Astrocyte of the cerebellum (primary cell): ENCODE data around the gene MTTP.

Source experiments
- DNase-seq: peaks from one replicate; pipeline ENCODE4 v3.0.0-alpha.2; 2011; ENCODE audit warnings: low read depth
- H3K4me3 ChIP-seq: 2 replicates; pipeline ENCODE4 v1.5.1; 2011; ENCODE audit warnings: mild to moderate bottlenecking, low read depth, low read length, moderate library complexity
- CTCF ChIP-seq: IDR thresholded peaks from 2 replicates; pipeline ENCODE4 v1.5.1; 2012; ENCODE audit warnings: low read length, low read depth, moderate library complexity, mild to moderate bottlenecking; ENCODE audit errors: missing control alignments
- in situ Hi-C: cut with HindIII; loops from 2 replicates; pipeline ENCODE4 v1.10.0; 2017; ENCODE audit warnings: low sequenced_read_pairs

Gene MTTP

DNA sequence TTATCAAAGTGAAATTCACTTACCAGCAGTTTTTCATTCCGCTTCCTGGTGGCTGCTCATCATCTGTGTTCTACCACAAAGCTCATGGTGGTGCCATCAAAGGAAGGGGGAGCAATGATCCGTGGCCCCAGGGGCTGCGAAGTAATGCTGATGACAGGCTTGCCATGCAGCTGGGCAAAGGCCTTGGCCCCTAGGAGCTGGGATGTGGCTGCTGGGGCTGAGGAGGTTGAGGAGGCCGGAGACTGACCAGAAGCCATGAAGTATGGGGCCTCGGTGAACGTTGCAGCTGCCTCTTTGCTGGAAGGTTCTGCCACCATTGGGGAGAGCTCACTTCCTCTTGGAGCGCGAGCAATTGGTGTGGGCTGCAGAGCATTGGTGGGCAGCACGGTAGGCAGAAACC, 74.6 kb downstream of the MTTP start:
- in situ Hi-C loops = no loop called here
- H3K4me3 ChIP-seq = no peak overlapping the region
- DNase-seq = no peak
- TF ChIP-seq CTCF = no peak

- no peak for TF ChIP-seq CTCF
- DNase-seq = no peak
- in situ Hi-C loops = no loop called here
- no peak overlapping the region for H3K4me3 ChIP-seq
Observed at GRCh38 chr4:99649778-99650177, 75.2 kb downstream of the MTTP start.

GRCh38 chr4:99651016-99651769, 76.6 kb downstream of the MTTP start:
- TF ChIP-seq CTCF = no peak
- no peak for DNase-seq
- H3K4me3 ChIP-seq = no peak overlapping the region
- in situ Hi-C loops = no loop called here

DNA sequence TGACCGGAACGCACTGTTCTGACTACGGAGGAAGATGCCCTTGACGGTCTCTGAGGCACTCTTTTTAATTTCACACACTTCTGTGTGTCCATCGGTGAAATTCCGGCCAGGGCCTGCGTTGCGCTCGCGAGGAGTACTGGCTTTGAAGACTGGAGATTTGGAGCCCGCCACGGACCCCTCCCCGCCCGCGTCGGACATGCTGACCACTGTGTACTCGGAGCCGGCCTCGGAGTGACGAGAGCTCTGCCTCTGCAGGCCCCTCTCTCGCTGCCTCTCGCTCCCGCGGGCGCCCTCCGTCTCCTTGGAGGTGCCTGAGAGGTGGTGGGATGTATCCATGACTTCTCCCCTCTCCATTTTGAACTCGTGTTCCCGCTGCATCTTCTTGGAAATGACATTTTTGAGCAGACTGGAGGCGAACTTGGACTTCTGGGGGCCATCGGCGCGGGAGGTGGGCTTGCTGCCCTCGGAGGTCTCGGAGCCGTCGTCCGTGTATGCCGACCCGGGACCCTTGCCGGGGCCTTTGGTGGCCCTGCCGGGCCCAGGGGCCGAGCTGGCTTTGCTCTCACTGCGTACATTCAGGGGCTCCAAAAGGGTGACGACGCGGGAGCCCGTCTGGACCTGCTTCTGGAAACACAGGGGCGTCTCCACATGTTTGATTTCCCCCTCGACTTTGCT, 77.3 kb downstream of the MTTP start:
- no peak for DNase-seq
- in situ Hi-C loops = no loop called here
- no peak overlapping the region for H3K4me3 ChIP-seq
- no peak for TF ChIP-seq CTCF

DNA sequence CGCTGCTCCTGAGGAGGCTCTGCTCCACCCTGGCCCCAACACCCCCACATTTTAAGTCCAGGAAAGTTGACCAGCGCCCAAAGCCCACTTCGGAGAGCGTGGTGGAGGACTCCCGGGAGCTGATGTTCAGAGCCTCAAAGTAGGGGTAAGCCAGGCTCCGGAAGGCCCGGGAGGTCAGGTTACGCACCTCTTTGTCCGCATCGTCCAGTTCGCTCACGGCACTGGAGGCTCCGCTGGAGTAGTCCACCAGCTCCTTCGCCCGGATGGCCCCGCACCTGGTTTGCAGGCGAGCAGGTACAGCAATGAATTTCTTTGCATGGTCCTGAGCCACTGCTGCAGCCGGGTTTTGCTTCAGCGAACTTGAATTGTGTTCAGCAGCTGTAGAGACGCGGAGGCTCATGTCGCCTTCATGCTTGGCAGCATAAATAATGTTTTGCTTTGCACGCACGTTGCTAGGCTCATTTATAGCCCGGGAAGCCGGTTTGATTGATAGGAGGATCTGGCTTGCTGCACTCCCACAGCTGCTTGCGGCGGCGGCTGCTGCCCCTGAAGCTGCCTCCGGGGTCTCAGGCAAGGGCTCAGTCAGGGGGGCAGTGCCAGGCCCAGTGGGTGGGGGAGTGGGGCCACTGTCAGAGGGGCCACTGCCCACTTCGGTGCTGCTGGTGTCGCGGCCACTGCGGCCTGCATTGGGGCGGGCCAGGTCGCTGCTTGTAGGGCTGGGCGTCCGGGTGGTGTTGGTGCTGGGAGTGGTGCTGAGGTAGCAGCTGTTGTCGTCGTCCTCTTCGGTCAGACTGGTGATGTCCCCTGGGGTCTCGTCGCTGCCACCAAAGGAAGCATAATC, 78.2 kb downstream of the MTTP start:
- in situ Hi-C loops = no loop called here
- H3K4me3 ChIP-seq = no peak overlapping the region
- TF ChIP-seq CTCF = no peak
- DNase-seq = no peak

DNA sequence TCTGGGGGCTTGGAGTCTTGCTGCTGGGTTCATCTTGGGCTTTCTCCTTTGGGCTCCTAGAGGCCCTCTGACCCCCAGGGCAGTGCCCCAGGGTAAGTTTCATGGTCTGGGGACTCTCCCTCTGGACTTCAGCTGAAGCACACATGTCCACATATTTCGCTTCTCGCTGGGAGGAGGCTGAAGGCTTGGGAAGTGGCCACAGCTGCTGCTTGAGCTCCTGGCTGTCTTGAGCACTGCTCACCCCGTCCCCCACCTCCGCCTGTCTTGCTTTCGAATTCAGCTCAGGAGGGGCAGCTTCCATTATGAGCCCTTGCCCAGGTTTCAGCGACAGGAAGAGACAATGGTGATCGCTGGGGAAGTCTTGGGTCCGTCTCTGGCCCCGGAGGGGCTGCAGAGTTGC, 79.3 kb downstream of the MTTP start:
- DNase-seq = no peak
- no peak overlapping the region for H3K4me3 ChIP-seq
- in situ Hi-C loops = no loop called here
- TF ChIP-seq CTCF = no peak
